Vagina (tissue), 2 donors: ENCODE data around the gene DZANK1. TPM values are rescaled to one million over a fixed set of nuclear protein-coding genes. Genes with fewer than 3 reads are reported as not detected.
"Not testable (repeated sequence)": the region's sequence is repeated elsewhere in the genome, so short reads cannot be mapped to it uniquely, and the experiment has no call there.

Source experiments
- DNase-seq, 2 donors: peaks; one replicate each; pipeline ENCODE4 v3.0.0-alpha.2; 2017; ENCODE audit errors: extremely low spot score in 2 of 2
- H3K27ac ChIP-seq: fragments of 200-600 bp; sonication (generic); one replicate; pipeline ENCODE4 v1.5.1; 2019
- H3K27me3 ChIP-seq: fragments of 200-600 bp; sonication (generic); one replicate; pipeline ENCODE4 v1.5.1; 2019
- H3K36me3 ChIP-seq, 2 donors: fragments of 200-600 bp; sonication (generic); one replicate each; pipeline ENCODE4 v1.5.1; 2017 to 2019
- H3K4me1 ChIP-seq: fragments of 200-600 bp; sonication (generic); one replicate; pipeline ENCODE4 v1.5.1; 2019
- H3K4me3 ChIP-seq, 2 donors: fragments of 200-600 bp; sonication (generic); 1 replicate in 1 of 2; 2 replicates in 1 of 2; pipeline ENCODE4 v1.5.1; 2016 to 2019
- H3K9me3 ChIP-seq: fragments of 200-600 bp; sonication (generic); one replicate; pipeline ENCODE4 v1.5.1; 2019
- POLR2A ChIP-seq, 2 donors: fragments of 450-650 bp; IDR thresholded peaks; one replicate each; pipeline ENCODE4 v1.6.1; 2017; ENCODE audit warnings: antibody characterized with exemption in 2 of 2, mild to moderate bottlenecking in 2 of 2, moderate library complexity in 2 of 2
- POLR2AphosphoS5 ChIP-seq, 2 donors: sonication (generic); formaldehyde crosslinking; IDR thresholded peaks; one replicate each; pipeline ENCODE4 v1.9.0; 2017; ENCODE audit warnings: antibody characterized with exemption in 2 of 2, mild to moderate bottlenecking in 2 of 2, low read depth in 1 of 2; ENCODE audit not compliant: insufficient read depth in 1 of 2
- intact Hi-C: fragments of 100-400 bp; cut with DNase I; formaldehyde crosslinking; loops from one replicate; pipeline ENCODE4 v1.15.1; 2023
- total RNA-seq: library from RNA; depleted of rRNA; stranded (reverse); fragments of >200 nt; gene quantifications from one replicate; pipeline ENCODE4 v1.2.3, GENCODE V29; 2016
- TF ChIP-seq, protein P1 (sequence below), 3 experiments: fragments of 450-650 bp in 2 of 3; fragments of 200-600 bp in 1 of 3; sonication (generic) in 1 of 3; IDR thresholded peaks; one replicate each; pipeline ENCODE4 v1.5.1; 2017 to 2019; ENCODE audit warnings: antibody characterized with exemption in 3 of 3, mild to moderate bottlenecking in 2 of 3, moderate library complexity in 2 of 3

The DZANK1 gene
- total RNA-seq, 1 donor from 2014 or later = 2.9 TPM

DNA sequence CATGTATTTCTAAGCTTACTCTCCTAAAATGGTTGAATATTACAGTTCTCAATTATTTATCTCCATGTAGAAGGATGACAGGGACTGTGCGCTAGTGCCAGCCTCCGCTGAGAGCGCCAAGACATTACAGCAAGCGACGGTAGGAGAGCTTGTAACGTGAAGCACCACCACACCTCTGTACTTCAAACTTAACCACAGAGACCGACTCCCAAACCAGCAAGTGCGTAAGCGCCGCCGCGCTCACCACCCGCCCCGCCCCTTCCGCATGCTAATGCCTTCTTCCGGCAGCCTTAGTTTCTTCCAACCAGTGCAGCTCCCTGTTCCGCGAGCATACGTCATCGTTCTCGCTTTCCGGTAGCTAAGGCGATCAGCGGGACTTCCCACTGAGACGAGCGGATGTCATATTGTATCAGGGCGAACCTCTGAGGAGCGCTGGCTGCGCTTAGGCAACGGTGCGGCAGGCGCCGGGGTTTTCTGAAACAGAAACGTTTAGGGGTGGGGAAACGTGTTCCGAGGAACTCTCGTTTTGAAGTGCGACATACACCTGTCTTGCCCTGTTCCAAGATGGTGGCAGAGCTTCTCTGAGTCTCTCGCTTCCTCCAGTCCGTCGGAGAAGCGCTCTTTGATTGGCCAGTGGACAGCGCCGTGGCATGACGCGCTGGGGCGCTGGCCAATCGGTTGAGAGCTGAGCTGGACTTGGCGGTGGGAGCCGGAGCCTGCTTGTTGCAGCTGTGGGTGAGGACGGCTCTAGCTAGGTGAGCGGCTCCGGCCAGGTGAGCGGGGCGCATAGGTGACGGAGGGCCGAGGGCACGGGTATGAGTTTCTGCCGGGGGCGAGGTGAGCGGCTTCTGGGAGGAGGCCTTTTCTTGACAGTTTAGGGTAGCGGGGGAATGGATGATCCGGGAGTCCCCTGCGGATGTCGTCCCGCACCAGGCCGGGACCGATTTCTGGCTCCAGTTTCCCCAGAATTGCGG is 40.7 kb upstream of the DZANK1 start, which contains the start of gene SEC23B:
Gene SEC23B, plus strand, starts transcription at position 723 of the 974 bp plus-strand sequence. CDS start 2,896 bp downstream, outside the sequence.
- no peaks in the 10 kb centered on the region for H3K9me3 ChIP-seq
- peaks cover 17% of the 10 kb centered on the region for H3K4me1 ChIP-seq
- H3K27ac ChIP-seq = peak within 1 kb of the TSS; percentile 93
- peaks cover 0 to 7% of the 10 kb centered on the region in 2 donors for H3K36me3 ChIP-seq
- intact Hi-C loops = no loop called here
- TF ChIP-seq, protein P1, sequence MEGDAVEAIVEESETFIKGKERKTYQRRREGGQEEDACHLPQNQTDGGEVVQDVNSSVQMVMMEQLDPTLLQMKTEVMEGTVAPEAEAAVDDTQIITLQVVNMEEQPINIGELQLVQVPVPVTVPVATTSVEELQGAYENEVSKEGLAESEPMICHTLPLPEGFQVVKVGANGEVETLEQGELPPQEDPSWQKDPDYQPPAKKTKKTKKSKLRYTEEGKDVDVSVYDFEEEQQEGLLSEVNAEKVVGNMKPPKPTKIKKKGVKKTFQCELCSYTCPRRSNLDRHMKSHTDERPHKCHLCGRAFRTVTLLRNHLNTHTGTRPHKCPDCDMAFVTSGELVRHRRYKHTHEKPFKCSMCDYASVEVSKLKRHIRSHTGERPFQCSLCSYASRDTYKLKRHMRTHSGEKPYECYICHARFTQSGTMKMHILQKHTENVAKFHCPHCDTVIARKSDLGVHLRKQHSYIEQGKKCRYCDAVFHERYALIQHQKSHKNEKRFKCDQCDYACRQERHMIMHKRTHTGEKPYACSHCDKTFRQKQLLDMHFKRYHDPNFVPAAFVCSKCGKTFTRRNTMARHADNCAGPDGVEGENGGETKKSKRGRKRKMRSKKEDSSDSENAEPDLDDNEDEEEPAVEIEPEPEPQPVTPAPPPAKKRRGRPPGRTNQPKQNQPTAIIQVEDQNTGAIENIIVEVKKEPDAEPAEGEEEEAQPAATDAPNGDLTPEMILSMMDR (IDR thresholded peaks at IDR 0.05) = no peak
- TF ChIP-seq POLR2AphosphoS5 (IDR thresholded peaks at IDR 0.05; ENCODE audit: insufficient read depth in 1 of 2, low read depth in 1 of 2) (peak; percentile 94 to 97), POLR2A (IDR thresholded peaks at IDR 0.05) (peak in 1 of 2 donors; percentile 83)
- peak; percentile 98 to 99 for DNase-seq
- no peaks in the 10 kb centered on the region for H3K27me3 ChIP-seq
- H3K4me3 ChIP-seq = peak within 1 kb of the TSS; percentile 78 to 84

DNA sequence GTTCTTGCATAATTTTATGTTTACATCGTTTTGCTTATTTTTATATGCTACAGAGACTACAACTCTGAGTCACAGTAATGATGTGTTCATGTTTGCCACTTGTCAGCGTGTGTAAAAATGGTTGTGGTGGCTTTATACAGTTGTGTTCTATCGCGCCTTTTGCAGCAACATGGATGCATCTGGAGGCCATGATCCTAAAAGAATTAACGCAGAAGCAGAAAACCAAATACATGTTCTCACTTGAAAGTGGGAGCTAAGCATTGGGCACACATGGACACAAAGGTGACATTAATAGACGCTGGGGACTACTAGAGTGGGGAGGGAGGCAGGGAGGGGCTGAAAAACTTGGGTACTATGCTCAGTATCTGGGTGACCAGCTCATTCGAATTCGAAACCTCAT is 39.9 kb upstream of the DZANK1 start:
- TF ChIP-seq, protein P1 (IDR thresholded peaks at IDR 0.05) = no peak
- TF ChIP-seq POLR2AphosphoS5 (IDR thresholded peaks at IDR 0.05; ENCODE audit: insufficient read depth in 1 of 2, low read depth in 1 of 2) = no peak
- TF ChIP-seq POLR2A (IDR thresholded peaks at IDR 0.05) = no peak
- Histone ChIP-seq H3K9me3 (no peaks in the 10 kb centered on the region), H3K27ac (peak overlapping the region; percentile 93), H3K27me3 (no peaks in the 10 kb centered on the region), H3K4me1 (peaks cover 17% of the 10 kb centered on the region), H3K4me3 (peak overlapping the region; percentile 78 to 84), H3K36me3 (peaks cover 0 to 5% of the 10 kb centered on the region in 2 donors)
- DNase-seq = no peak
- intact Hi-C loops = no loop called here

DNA sequence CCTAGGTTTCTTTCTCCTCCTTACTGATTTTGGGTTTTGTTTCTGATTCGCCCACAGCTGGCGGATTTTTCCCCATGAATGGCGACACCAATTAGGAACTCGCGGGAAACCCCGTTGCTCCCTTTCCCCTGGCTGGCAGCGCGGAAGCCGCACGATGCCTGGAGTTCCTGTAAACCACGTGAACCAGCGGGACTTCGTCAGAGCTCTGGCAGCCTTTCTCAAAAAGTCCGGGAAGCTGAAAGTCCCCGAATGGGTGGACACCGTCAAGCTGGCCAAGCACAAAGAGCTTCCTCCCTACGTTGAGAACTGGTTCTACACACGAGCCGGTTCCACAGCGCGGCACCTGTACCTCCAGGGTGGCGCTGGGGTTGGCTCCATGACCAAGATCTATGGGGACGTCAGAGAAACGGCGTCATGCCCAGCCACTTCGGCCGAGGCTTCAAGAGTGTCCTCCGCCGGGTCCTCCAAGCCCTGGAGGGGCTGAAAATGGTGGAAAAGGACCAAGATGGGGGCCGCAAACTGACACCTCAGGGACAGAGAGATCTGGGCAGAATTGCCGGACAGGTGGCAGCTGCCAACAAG is 37.7 kb upstream of the DZANK1 start:
- H3K27ac ChIP-seq = no peak overlapping the region
- TF ChIP-seq, protein P1 (IDR thresholded peaks at IDR 0.05) = no peak
- TF ChIP-seq POLR2A (IDR thresholded peaks at IDR 0.05) (no peak), POLR2AphosphoS5 (IDR thresholded peaks at IDR 0.05; ENCODE audit: insufficient read depth in 1 of 2, low read depth in 1 of 2) (no peak)
- no peaks in the 10 kb centered on the region for H3K27me3 ChIP-seq
- intact Hi-C loops = no loop called here
- H3K9me3 ChIP-seq = no peaks in the 10 kb centered on the region
- no peak for DNase-seq
- H3K4me1 ChIP-seq = peaks cover 17% of the 10 kb centered on the region
- H3K36me3 ChIP-seq = no peaks in the 10 kb centered on the region
- H3K4me3 ChIP-seq = no peak overlapping the region

DNA sequence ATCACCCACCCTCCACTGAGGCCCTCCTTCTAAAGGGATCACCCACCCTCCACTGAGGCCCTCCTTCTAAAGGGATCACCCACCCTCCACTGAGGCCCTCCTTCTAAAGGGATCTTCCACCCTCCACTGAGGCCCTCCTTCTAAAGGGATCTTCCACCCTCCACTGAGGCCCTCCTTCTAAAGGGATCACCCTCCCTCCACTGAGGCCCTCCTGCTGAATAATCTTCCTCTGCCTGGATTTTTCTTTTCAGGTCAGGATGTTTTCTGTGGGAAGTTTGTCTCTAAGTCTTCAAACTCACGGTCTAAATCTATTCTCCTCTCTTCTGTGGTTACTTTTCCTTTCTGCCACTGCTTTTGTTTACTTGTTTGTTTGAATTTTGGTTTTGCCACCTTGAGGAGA is 34.8 kb upstream of the DZANK1 start:
- H3K4me3 ChIP-seq, intact Hi-C loops, H3K27ac ChIP-seq, H3K27me3 ChIP-seq, H3K36me3 ChIP-seq, H3K4me1 ChIP-seq, H3K9me3 ChIP-seq, DNase-seq: not testable (repeated sequence)

DNA sequence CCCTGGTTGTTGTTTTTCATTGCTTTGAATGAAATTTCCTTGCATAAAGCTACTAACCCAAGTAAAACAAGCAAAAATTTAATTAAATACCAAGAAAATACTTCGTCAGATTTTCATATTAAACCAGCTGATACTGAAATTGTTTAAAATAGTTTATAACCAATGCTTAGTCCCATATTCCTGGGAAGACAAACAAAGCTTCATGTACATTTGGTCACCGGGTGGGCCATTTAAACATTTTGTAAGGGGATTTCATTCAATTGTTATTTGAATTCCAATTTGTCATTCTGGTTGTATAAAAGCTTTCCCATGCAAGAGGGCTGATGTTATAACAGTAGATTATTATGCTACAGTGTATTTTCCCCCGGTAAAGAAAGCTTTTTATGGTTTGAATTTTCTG is 30.8 kb upstream of the DZANK1 start:
- Histone ChIP-seq H3K4me3 (no peak overlapping the region), H3K36me3 (peaks cover 0 to 9% of the 10 kb centered on the region in 2 donors), H3K27ac (peak overlapping the region; percentile 75), H3K4me1 (peaks cover 18% of the 10 kb centered on the region), H3K9me3 (no peaks in the 10 kb centered on the region), H3K27me3 (no peaks in the 10 kb centered on the region)
- TF ChIP-seq POLR2AphosphoS5 (IDR thresholded peaks at IDR 0.05; ENCODE audit: insufficient read depth in 1 of 2, low read depth in 1 of 2) = no peak
- TF ChIP-seq, protein P1 (IDR thresholded peaks at IDR 0.05) = no peak
- no peak for TF ChIP-seq POLR2A (IDR thresholded peaks at IDR 0.05)
- intact Hi-C loops = no loop called here
- DNase-seq = no peak
